8988T (cell line): ENCODE data around the gene MGA.

Experiments
- DNase-seq: peaks from one replicate; pipeline ENCODE4 v3.0.0; 2011

The MGA gene

GRCh38 chr15:41811432-41812195 is 151.4 kb downstream of the MGA start:
- peak; percentile 55 for DNase-seq

GRCh38 chr15:41812820-41813375 is 152.7 kb downstream of the MGA start:
- no peak for DNase-seq

GRCh38 chr15:41813426-41813825 is 153.2 kb downstream of the MGA start:
- DNase-seq: no peak

- no peak for DNase-seq
These were observed 154.3 kb downstream of the MGA start for GRCh38 chr15:41814534-41814933.

GRCh38 chr15:41816788-41817187 is 156.6 kb downstream of the MGA start:
- DNase-seq: no peak

- DNase-seq: no peak
These were observed 157.1 kb downstream of the MGA start for GRCh38 chr15:41817327-41817726.

GRCh38 chr15:41817781-41818180 is 157.6 kb downstream of the MGA start:
- no peak for DNase-seq

GRCh38 chr15:41819455-41820050 is 159.3 kb downstream of the MGA start:
- DNase-seq: no peak

- no peak for DNase-seq
These were observed 160.7 kb downstream of the MGA start for GRCh38 chr15:41820791-41821423.

GRCh38 chr15:41821831-41822230 is 161.6 kb downstream of the MGA start:
- DNase-seq: no peak

- DNase-seq: no peak
These were observed 162.3 kb downstream of the MGA start for GRCh38 chr15:41822471-41822870.
